Activated CD4-positive, alpha-beta T cell treated with anti-CD3 and anti-CD28 coated beads for 36 hours (primary cell): ENCODE data around the gene SREBF1. TPM values are rescaled to one million over a fixed set of nuclear protein-coding genes. Genes with fewer than 3 reads are reported as not detected.

Source experiments
- ATAC-seq: fragments of 200-7000 bp; cut with Tn5 transposase; one replicate; pipeline ENCODE4 v1.10.0; 2021; ENCODE audit warnings: mild to moderate bottlenecking, moderate library complexity
- CTCF ChIA-PET: fragments of 350-600 bp; sonication (Branson Sonifier 250); formaldehyde crosslinking; loops from one replicate; lab custom pipeline; 2021; ENCODE audit warnings: antibody characterized with exemption; lab: Charles Lee
- POLR2A ChIA-PET: fragments of 350-600 bp; sonication (Branson Sonifier 250); formaldehyde crosslinking; loops from one replicate; lab custom pipeline; 2021; ENCODE audit warnings: antibody characterized with exemption, inconsistent platforms; lab: Charles Lee
- DNase-seq: peaks from one replicate; pipeline ENCODE4 v3.0.0-alpha.2; 2020
- H3K27ac Mint-ChIP-seq: one replicate; pipeline ENCODE4 v1.8.0; 2021; ENCODE audit warnings: mixed read lengths
- H3K27me3 Mint-ChIP-seq: one replicate; pipeline ENCODE4 v1.8.0; 2021; ENCODE audit warnings: mixed read lengths
- H3K36me3 Mint-ChIP-seq: one replicate; pipeline ENCODE4 v1.8.0; 2021; ENCODE audit warnings: low read depth, mixed read lengths
- H3K4me1 Mint-ChIP-seq: one replicate; pipeline ENCODE4 v1.8.0; 2021; ENCODE audit warnings: mixed read lengths
- H3K4me3 Mint-ChIP-seq: one replicate; pipeline ENCODE4 v1.8.0; 2021; ENCODE audit warnings: mild to moderate bottlenecking, moderate library complexity, mixed read lengths
- H3K9me3 Mint-ChIP-seq: one replicate; pipeline ENCODE4 v1.8.0; 2021; ENCODE audit warnings: low read depth, mixed read lengths
- intact Hi-C, 2 experiments: fragments of 100-400 bp; cut with DNase I in 1 of 2; cut with micrococcal nuclease in 1 of 2; formaldehyde crosslinking; loops; one replicate each; pipeline versions ENCODE4 v1.14.2 to v1.15.1; 2022 to 2024; cut with DNase I, micrococcal nuclease
- total RNA-seq, 2 experiments: library from RNA; stranded (reverse); gene quantifications; one replicate each; pipeline ENCODE4 v1.2.3, GENCODE V29; 2021

Gene SREBF1
- total RNA-seq, 2 experiments from 2014 or later, result 87.6 to 97.2 TPM

DNA sequence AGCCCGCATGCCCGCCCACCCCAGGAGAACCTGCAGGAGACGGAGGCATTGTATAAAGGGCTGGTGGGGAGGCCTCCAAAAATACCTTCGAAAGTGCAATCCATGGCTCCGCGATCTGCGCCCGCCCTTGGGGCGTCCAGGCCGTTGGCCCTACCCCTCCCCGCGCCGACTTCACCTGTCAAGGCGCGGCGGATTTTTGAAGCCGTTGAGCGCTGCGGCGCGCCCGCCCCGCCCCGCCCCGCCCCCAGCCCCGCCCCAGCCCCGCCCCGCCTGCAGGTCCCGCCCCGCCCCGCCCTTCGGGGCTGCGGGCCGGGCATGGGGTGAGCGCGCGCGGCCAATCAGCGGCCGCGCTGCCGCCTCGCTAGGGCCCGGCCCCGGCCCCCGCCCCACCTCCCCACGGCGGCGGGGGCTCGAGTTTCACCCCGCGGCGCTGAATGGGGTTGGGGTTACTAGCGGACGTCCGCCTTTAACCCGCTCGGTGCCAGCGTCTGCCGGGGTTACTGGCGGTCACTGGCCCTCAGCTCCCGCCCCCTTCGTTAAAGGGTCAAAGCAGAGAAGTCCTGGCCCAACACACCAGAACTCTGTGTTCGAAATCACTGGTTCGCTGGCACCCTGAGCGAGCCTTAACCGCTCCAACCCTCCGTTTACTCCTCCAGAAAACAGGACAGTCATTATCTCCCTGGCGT, 13.2 kb downstream of the SREBF1 start:
- ATAC-seq (peak; percentile 80), DNase-seq (peak; percentile 90)
- CTCF ChIA-PET, result interaction anchor here (1.0 to 1.7 kb wide), 3 partner anchors 10 to 145 kb away, joined by 3 to 6 read pairs (median 5); no protein-coding TSS in a partner anchor
- Mint-ChIP-seq H3K36me3 (peaks cover 38% of the 10 kb centered on the region), H3K4me3 (peak overlapping the region; percentile 72), H3K9me3 (no peaks in the 10 kb centered on the region), H3K27ac (peak overlapping the region; percentile 96), H3K27me3 (no peaks in the 10 kb centered on the region), H3K4me1 (peaks cover 92% of the 10 kb centered on the region)
- intact Hi-C loops, result loop anchor here (1.0 to 5.0 kb wide), 8 partner anchors 13 to 359 kb away; partner anchors contain the start of genes SREBF1 (in 2 of the 2), ALKBH5 (in 1 of the 2), DRC3 (in 1 of the 2) and TOM1L2 (in 1 of the 2)
- POLR2A ChIA-PET, result interaction anchor here (1.0 to 2.9 kb wide), 3 partner anchors 10 to 26 kb away, joined by 4 to 9 read pairs (median 6); partner anchors contain the start of gene SREBF1

DNA sequence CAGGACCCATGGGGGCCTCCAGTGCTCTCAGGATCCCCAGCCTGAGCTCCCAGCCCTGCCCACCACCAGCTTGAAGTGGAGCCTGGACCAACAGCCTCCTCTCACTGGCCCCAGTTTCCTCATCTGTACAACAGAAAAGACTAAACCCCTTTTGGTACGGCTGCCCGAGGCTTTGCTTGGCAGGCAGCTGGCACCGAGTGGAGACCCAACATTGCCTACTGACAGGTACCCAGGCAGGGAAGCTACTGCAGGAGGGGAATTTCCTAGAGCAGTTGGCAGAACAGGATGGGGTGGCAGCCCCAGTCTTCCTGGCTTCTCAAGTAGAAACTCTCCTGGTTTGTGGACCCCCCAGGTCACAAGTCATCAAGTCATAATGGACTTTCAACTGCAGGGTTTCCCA, 14.2 kb downstream of the SREBF1 start:
- no peak for DNase-seq
- Mint-ChIP-seq H3K9me3 (no peaks in the 10 kb centered on the region), H3K27ac (peak overlapping the region; percentile 19), H3K4me3 (peak overlapping the region; percentile 49), H3K36me3 (peaks cover 47% of the 10 kb centered on the region), H3K27me3 (no peaks in the 10 kb centered on the region), H3K4me1 (peaks cover 87% of the 10 kb centered on the region)
- POLR2A ChIA-PET, result interaction anchor here (0.6 to 1.2 kb wide), 2 partner anchors 16 to 31 kb away, joined by 3 read pairs; no protein-coding TSS in a partner anchor
- intact Hi-C loops, result loop anchor here (1.0 to 5.0 kb wide), 8 partner anchors 14 to 360 kb away; partner anchors contain the start of genes ALKBH5 (in 1 of the 2), DRC3 (in 1 of the 2), SREBF1 (in 1 of the 2) and TOM1L2 (in 1 of the 2)
- CTCF ChIA-PET, result interaction anchor here (0.6 to 1.0 kb wide), 2 partner anchors 12 to 34 kb away, joined by 3 to 5 read pairs; no protein-coding TSS in a partner anchor
- no peak for ATAC-seq

DNA sequence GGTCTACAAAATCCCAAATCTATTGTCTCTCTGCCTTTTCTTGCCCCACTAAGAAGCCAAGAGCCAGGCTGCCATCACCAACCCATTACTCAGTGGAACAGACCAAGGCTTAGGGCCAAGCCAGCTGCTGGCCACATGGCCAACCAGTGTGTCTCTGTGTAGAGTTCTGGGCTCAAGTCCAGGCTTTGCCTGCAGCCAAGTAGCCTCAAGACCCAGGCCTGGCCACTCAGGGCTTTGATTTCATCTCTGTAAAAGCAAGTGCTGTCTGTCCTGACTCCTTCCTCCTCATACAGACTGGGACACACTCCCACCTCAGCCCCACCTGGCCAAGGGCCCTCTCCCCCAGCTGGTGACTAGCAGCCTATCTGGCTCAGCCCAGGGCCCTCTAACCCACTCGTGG, 14.6 kb downstream of the SREBF1 start:
- intact Hi-C loops, result loop anchor here (2.0 to 5.0 kb wide), 3 partner anchors 33 to 360 kb away; partner anchors contain the start of gene ALKBH5 (in 1 of the 2)
- ATAC-seq (no peak), DNase-seq (no peak)
- peak overlapping the region; percentile 49 for H3K4me3 Mint-ChIP-seq
- no peak overlapping the region for H3K27ac Mint-ChIP-seq
- H3K36me3 Mint-ChIP-seq, result peaks cover 47% of the 10 kb centered on the region
- H3K4me1 Mint-ChIP-seq, result peaks cover 83% of the 10 kb centered on the region
- ChIA-PET CTCF (interaction anchor here (0.6 to 1.0 kb wide), 3 partner anchors 12 to 34 kb away, joined by 3 to 5 read pairs (median 4); no protein-coding TSS in a partner anchor), POLR2A (interaction anchor here (0.6 to 1.2 kb wide), 2 partner anchors 16 to 32 kb away, joined by 3 read pairs; no protein-coding TSS in a partner anchor)
- no peaks in the 10 kb centered on the region for H3K9me3 Mint-ChIP-seq
- no peaks in the 10 kb centered on the region for H3K27me3 Mint-ChIP-seq

DNA sequence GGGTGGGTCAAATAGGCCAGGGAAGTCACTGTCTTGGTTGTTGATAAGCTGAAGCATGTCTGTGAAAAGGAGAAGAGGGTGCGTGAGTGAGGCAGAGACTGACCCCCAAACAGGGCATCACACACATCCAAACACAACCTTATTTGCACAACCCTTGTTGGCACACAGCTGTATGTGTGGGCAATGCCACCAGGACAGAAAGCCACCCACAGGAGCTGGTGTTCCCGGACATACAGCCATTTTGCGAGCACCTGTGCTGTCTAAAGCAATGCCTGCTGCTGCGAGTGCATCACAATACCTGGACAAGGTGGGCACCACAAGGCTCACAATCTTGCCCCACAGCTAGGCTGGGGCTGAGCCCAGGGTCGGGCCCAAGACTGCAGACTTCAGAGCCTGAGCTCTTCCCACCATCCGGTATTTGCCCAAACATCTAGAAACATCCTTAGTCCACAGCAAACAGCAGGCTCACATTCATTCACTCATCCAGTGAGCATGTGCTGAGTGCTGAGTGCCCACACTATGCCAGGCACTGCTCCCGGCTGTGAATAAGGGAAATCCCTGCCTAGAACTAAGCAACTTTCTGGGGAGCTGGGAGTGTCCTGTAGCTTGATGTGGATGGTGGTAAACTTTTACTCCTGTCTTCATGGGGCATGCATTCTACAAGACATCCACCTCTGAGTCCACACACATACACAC, 16.2 kb downstream of the SREBF1 start:
- peaks cover 46% of the 10 kb centered on the region for H3K36me3 Mint-ChIP-seq
- peaks cover 67% of the 10 kb centered on the region for H3K4me1 Mint-ChIP-seq
- CTCF ChIA-PET, result interaction anchor here (0.5 to 1.7 kb wide), 7 partner anchors 13 to 106 kb away, joined by 3 to 6 read pairs (median 4); partner anchors contain the start of gene SREBF1
- no peaks in the 10 kb centered on the region for H3K9me3 Mint-ChIP-seq
- POLR2A ChIA-PET, result interaction anchor here (1.1 to 2.1 kb wide), 3 partner anchors 11 to 19 kb away, joined by 3 to 10 read pairs (median 4); partner anchors contain the start of gene SREBF1
- no peak for DNase-seq
- ATAC-seq, result no peak
- intact Hi-C loops, result loop anchor here (5.0 kb wide), 2 partner anchors 68 to 362 kb away; partner anchors contain the start of gene ALKBH5 (in 1 of the 2)
- peak overlapping the region; percentile 38 for H3K27ac Mint-ChIP-seq
- H3K4me3 Mint-ChIP-seq, result no peak overlapping the region
- no peaks in the 10 kb centered on the region for H3K27me3 Mint-ChIP-seq

- H3K9me3 Mint-ChIP-seq, result no peaks in the 10 kb centered on the region
- H3K4me1 Mint-ChIP-seq, result peaks cover 62% of the 10 kb centered on the region
- ChIA-PET POLR2A (interaction anchor here (1.1 to 2.1 kb wide), 2 partner anchors 16 to 19 kb away, joined by 3 to 10 read pairs; partner anchors contain the start of gene SREBF1), CTCF (interaction anchor here (0.6 to 1.7 kb wide), 6 partner anchors 13 to 41 kb away, joined by 3 to 6 read pairs (median 4); partner anchors contain the start of gene SREBF1)
- H3K27ac Mint-ChIP-seq, result peak overlapping the region; percentile 31
- peaks cover 49% of the 10 kb centered on the region for H3K36me3 Mint-ChIP-seq
- no peaks in the 10 kb centered on the region for H3K27me3 Mint-ChIP-seq
- ATAC-seq (no peak), DNase-seq (no peak)
- intact Hi-C loops, result loop anchor here (5.0 kb wide), 2 partner anchors 68 to 362 kb away; partner anchors contain the start of gene ALKBH5 (in 1 of the 2)
- H3K4me3 Mint-ChIP-seq, result no peak overlapping the region
These were observed 16.7 kb downstream of the SREBF1 start for GRCh38 chr17:17820046-17820445.

DNA sequence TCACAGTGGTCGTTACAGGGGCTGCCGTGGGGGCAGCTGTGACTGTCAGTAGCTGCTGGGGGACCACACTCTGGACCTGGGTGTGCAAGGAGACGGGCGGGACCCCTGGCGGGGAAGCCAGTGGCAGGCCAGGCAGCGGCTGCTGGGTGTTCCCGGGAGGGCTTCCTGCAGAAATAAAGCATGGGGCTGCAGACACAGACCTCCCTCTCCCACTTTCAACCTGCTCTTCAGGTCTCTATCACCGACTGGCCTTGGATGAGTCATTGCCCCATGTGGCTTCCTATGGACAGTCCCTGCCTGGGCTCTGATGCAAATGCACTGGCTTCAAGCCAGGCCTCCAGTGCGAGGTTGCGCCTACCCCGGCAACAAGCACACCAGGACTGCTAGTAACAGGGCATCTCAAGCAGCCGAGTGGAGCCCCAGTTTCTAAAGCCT, 17.2 kb downstream of the SREBF1 start:
- Mint-ChIP-seq H3K36me3 (peaks cover 52% of the 10 kb centered on the region), H3K9me3 (no peaks in the 10 kb centered on the region), H3K4me3 (no peak overlapping the region), H3K27ac (no peak overlapping the region), H3K4me1 (peaks cover 57% of the 10 kb centered on the region), H3K27me3 (no peaks in the 10 kb centered on the region)
- peak; percentile 75 for ATAC-seq
- POLR2A ChIA-PET, result interaction anchor here (1.1 to 2.1 kb wide), 2 partner anchors 17 to 20 kb away, joined by 3 to 10 read pairs; partner anchors contain the start of gene SREBF1
- peak; percentile 94 for DNase-seq
- intact Hi-C loops, result loop anchor here in 1 of 2 experiments (2.0 kb wide), 1 partner anchor 35 kb away; no protein-coding TSS in a partner anchor
- CTCF ChIA-PET, result interaction anchor here (0.6 to 1.7 kb wide), 4 partner anchors 14 to 478 kb away, joined by 3 to 6 read pairs (median 4); no protein-coding TSS in a partner anchor

DNA sequence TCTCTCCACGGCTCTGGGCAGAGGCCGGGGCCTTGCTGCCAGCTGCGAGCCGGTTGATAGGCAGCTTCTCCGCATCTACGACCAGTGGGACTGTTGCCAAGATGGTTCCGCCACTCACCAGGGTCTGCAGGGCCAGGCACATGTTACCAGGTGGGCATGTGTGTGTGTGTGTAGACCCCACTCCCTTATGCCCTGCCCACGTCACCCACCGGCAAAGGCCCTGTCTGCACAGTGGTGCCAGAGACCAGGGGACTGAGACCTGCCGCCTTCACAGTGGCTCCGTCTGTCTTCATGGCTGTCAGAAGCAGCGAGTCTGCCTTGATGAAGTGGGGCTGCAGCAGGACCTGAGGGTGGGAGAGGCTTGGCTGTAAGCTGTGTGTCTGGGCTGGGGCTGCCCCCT, 17.7 kb downstream of the SREBF1 start:
- H3K9me3 Mint-ChIP-seq, result no peaks in the 10 kb centered on the region
- peaks cover 54% of the 10 kb centered on the region for H3K36me3 Mint-ChIP-seq
- peaks cover 52% of the 10 kb centered on the region for H3K4me1 Mint-ChIP-seq
- intact Hi-C loops, result loop anchor here in 1 of 2 experiments (2.0 kb wide), 1 partner anchor 36 kb away; no protein-coding TSS in a partner anchor
- POLR2A ChIA-PET, result no interaction called here
- no peak overlapping the region for H3K4me3 Mint-ChIP-seq
- CTCF ChIA-PET, result interaction anchor here (0.5 to 0.6 kb wide), 2 partner anchors 11 to 477 kb away, joined by 3 to 4 read pairs; no protein-coding TSS in a partner anchor
- no peaks in the 10 kb centered on the region for H3K27me3 Mint-ChIP-seq
- no peak overlapping the region for H3K27ac Mint-ChIP-seq
- ATAC-seq (no peak), DNase-seq (no peak)

GRCh38 chr17:17818088-17818526, 18.7 kb downstream of the SREBF1 start:
- ChIA-PET POLR2A (no interaction called here), CTCF (interaction anchor here (0.7 to 0.8 kb wide), 2 partner anchors 36 to 45 kb away, joined by 3 read pairs; no protein-coding TSS in a partner anchor)
- intact Hi-C loops, result loop anchor here in 1 of 2 experiments (2.0 kb wide), 1 partner anchor 37 kb away; no protein-coding TSS in a partner anchor
- Mint-ChIP-seq H3K27me3 (no peaks in the 10 kb centered on the region), H3K27ac (no peak overlapping the region), H3K9me3 (no peaks in the 10 kb centered on the region), H3K4me1 (peaks cover 46% of the 10 kb centered on the region), H3K36me3 (peaks cover 54% of the 10 kb centered on the region), H3K4me3 (no peak overlapping the region)
- ATAC-seq (no peak), DNase-seq (peak; percentile 63)

DNA sequence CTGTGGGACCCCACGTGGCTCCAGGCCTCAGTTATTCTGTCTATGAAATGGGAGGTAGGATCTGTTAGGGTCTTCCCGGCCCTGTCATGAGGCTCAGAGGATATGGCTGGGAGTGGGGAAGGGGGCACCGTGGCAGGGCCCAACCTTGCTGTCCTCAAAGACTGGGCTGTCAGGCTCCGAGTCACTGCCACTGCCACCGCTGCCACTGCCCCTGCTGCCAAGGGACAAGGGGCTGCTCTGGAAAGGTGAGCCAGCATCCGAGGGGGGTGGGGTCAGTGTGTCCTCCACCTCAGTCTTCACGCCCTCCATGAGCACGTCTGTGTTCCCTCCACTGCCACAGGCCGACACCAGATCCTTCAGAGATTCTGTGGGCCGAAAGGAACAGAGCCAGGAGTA, 19.2 kb downstream of the SREBF1 start:
- ATAC-seq, result no peak
- H3K36me3 Mint-ChIP-seq, result peaks cover 54% of the 10 kb centered on the region
- ChIA-PET POLR2A (no interaction called here), CTCF (no interaction called here)
- no peak overlapping the region for H3K4me3 Mint-ChIP-seq
- DNase-seq, result no peak
- peaks cover 44% of the 10 kb centered on the region for H3K4me1 Mint-ChIP-seq
- intact Hi-C loops, result no loop called here
- no peaks in the 10 kb centered on the region for H3K9me3 Mint-ChIP-seq
- H3K27ac Mint-ChIP-seq, result no peak overlapping the region
- H3K27me3 Mint-ChIP-seq, result no peaks in the 10 kb centered on the region

DNA sequence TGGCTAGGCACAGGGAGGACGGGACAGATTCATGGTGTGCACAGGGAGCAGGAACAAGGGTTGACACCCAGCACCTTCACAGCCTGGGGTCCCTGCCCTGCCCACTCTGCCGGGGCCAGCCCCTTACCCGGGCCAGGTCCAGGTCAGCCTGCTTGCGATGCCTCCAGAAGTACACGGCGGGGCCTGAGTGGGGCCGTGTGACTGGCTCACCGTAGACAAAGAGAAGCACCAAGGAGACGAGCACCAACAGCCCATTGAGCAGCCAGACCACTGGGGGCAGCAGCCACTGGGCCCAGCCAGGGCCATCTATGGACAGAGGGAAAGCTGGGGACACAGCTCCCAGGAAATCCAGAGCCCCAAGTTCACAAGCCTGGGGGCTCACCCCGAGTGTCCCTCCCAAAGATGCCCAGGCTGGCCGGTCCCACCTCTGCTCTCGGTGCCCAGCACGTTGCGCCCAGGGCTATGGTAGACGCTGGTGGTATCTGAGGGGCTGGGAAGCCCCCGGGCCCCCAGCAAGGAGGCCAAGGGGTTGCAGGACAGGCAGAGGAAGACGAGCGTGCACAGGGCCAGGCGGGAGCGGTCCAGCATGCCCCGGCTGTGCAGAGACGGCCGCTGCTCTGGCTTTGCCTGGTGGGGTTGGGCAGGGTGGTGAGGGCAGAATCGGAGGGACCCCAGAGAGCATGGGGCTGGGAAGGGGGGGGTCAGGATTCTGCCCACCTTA, 19.8 kb downstream of the SREBF1 start:
- ATAC-seq, result no peak
- Mint-ChIP-seq H3K27ac (no peak overlapping the region), H3K9me3 (no peaks in the 10 kb centered on the region), H3K4me3 (no peak overlapping the region), H3K4me1 (peaks cover 42% of the 10 kb centered on the region), H3K27me3 (no peaks in the 10 kb centered on the region), H3K36me3 (peaks cover 53% of the 10 kb centered on the region)
- intact Hi-C loops, result no loop called here
- ChIA-PET POLR2A (no interaction called here), CTCF (no interaction called here)
- no peak for DNase-seq
